ENCODE measurements around the gene GPC3. TPM values are rescaled to one million over a fixed set of nuclear protein-coding genes. Genes with fewer than 3 reads are reported as not detected.

The GPC3 gene
- total and polyA plus RNA-seq, 5 donors from 2014 or later = 0.34 to 0.93 (median 0.44) TPM; not detected in 2

DNA sequence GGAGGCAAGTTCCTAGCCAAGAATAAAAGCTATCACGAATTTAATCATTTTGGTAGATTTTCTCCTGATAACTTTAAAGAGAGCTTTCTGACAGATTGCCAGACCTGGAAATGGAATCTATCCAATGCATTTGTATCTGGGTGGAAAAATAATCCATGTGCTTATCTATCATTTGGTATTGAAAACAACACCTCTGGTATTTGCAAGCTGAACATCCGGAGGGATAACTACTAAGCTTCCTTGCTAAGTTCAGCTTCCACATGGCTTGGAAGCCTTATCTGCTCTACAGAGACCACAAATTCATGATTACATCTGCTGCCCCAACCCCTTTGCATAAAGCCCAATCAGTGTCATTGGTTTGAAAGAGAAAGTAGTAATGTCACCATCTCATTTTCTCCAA is 230.7 kb downstream of the GPC3 start:
- no peaks in the 10 kb centered on the region for H3K36me3 Mint-ChIP-seq
- ATAC-seq (ENCODE audit: low read depth in 2 of 2) = no peak

DNA sequence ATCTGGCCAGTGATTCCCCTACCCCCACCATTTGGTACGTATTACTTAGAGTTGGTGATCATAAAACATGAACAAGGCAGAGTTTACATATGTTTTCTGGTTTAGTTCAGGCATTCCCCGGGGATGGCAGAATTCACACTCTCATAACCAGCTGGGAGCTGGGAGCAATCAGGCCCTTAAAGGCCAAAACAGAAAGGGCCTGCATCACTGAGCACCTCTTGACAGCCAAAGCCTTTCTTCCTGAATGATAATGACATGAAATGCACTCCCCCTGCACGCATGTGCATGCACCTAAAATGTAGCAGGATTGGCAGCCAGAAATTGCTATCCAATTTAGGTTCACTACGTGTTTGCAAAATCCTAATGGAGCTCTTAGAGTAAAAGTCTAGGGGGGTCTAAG is 235.4 kb downstream of the GPC3 start:
- no peaks in the 10 kb centered on the region for H3K27me3 ChIP-seq (ENCODE audit: control insufficient read depth, insufficient read depth, low read length)
- no peaks in the 10 kb centered on the region for H3K36me3 ChIP-seq (ENCODE audit: control insufficient read depth, insufficient read depth, low read length)
- Mint-ChIP-seq H3K36me3 (no peaks in the 10 kb centered on the region), H3K4me1 (peaks cover 0 to 7% (median 2%) of the 10 kb centered on the region in 4 donors), H3K27me3 (no peaks in the 10 kb centered on the region), H3K4me3 (no peak overlapping the region), H3K27ac (no peak overlapping the region), H3K9me3 (no peaks in the 10 kb centered on the region)
- DNase-seq (no peak), ATAC-seq (ENCODE audit: low read depth in 2 of 2) (no peak)
- H3K4me1 ChIP-seq (ENCODE audit: control insufficient read depth, insufficient read depth, low read length, poor library complexity, severe bottlenecking) = no peaks in the 10 kb centered on the region
- H3K9me3 ChIP-seq (ENCODE audit: control insufficient read depth in 2 of 2, low read length in 2 of 2) = no peaks in the 10 kb centered on the region
- H3K27ac ChIP-seq (ENCODE audit: insufficient read depth, low read length, poor library complexity, severe bottlenecking) = no peak overlapping the region
- no peak overlapping the region for H3K4me3 ChIP-seq (ENCODE audit: low read depth, low read length)

More for the DNA sequence above, 230.7 kb downstream of the GPC3 start:
- no peaks in the 10 kb centered on the region for H3K9me3 Mint-ChIP-seq
- H3K4me1 ChIP-seq (ENCODE audit: control insufficient read depth, insufficient read depth, low read length, poor library complexity, severe bottlenecking) = no peaks in the 10 kb centered on the region
- H3K27me3 Mint-ChIP-seq = no peaks in the 10 kb centered on the region
- H3K4me3 Mint-ChIP-seq = no peak overlapping the region
- H3K27me3 ChIP-seq (ENCODE audit: control insufficient read depth, insufficient read depth, low read length) = no peaks in the 10 kb centered on the region
- no peak overlapping the region for H3K27ac ChIP-seq (ENCODE audit: insufficient read depth, low read length, poor library complexity, severe bottlenecking)
- DNase-seq = no peak
- no peak overlapping the region for H3K4me3 ChIP-seq (ENCODE audit: low read depth, low read length)
- no peaks in the 10 kb centered on the region for H3K36me3 ChIP-seq (ENCODE audit: control insufficient read depth, insufficient read depth, low read length)
- H3K27ac Mint-ChIP-seq = no peak overlapping the region
- no peaks in the 10 kb centered on the region for H3K4me1 Mint-ChIP-seq
- no peaks in the 10 kb centered on the region for H3K9me3 ChIP-seq (ENCODE audit: control insufficient read depth in 2 of 2, low read length in 2 of 2)

DNA sequence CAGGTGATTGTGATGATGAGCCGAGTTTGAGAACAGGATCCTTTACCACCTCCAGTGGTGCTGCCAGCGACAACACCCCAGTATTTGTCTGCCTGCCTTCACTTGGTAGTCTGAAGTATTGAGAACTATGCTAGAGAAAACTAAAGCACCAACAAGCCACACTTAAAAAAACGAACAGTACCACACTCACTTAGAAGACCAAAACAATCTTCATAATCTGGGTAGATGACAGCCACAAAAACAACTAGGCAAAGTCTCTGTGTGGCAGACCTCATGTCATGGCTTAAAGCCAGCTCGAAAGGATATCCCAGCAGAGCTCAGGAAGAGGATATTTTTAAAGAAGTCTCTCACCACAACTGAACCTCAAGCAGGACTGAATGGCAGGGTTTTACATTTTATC is 236.0 kb downstream of the GPC3 start:
- DNase-seq (peak in 2 of 3 donors; percentile 1 to 2), ATAC-seq (ENCODE audit: low read depth in 2 of 2) (no peak)
- Mint-ChIP-seq H3K9me3 (no peaks in the 10 kb centered on the region), H3K4me1 (peaks cover 0 to 7% (median 2%) of the 10 kb centered on the region in 4 donors), H3K27me3 (no peaks in the 10 kb centered on the region), H3K36me3 (no peaks in the 10 kb centered on the region), H3K4me3 (peak overlapping the region in 1 of 4 donors; percentile 22), H3K27ac (peak overlapping the region in 2 of 3 donors; percentile 23 to 68)
- H3K4me3 ChIP-seq (ENCODE audit: low read depth, low read length) = no peak overlapping the region
- H3K4me1 ChIP-seq (ENCODE audit: control insufficient read depth, insufficient read depth, low read length, poor library complexity, severe bottlenecking) = no peaks in the 10 kb centered on the region
- no peak overlapping the region for H3K27ac ChIP-seq (ENCODE audit: insufficient read depth, low read length, poor library complexity, severe bottlenecking)
- no peaks in the 10 kb centered on the region for H3K36me3 ChIP-seq (ENCODE audit: control insufficient read depth, insufficient read depth, low read length)
- no peaks in the 10 kb centered on the region for H3K9me3 ChIP-seq (ENCODE audit: control insufficient read depth in 2 of 2, low read length in 2 of 2)
- no peaks in the 10 kb centered on the region for H3K27me3 ChIP-seq (ENCODE audit: control insufficient read depth, insufficient read depth, low read length)

DNA sequence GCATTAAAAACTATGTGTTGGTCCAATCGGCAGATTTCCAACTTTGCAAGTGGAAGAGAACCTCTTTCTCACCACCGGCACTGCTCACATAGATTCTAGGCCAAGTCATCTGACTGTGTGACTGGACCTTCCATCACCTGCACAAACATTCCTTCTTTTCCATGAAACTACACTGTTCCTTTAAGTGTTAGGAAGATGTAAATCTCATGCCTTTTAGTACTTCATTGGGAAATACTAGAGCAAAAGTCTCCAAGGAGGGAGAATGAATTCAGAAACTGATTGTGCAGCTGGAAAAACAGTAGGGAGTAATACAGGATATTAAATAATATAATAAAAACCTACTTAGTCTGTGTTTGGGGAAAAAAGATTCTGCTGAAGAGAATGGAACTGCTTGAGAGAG is 238.2 kb downstream of the GPC3 start:
- Histone ChIP-seq H3K27ac (ENCODE audit: insufficient read depth, low read length, poor library complexity, severe bottlenecking) (no peak overlapping the region), H3K36me3 (ENCODE audit: control insufficient read depth, insufficient read depth, low read length) (no peaks in the 10 kb centered on the region), H3K4me3 (ENCODE audit: low read depth, low read length) (no peak overlapping the region), H3K4me1 (ENCODE audit: control insufficient read depth, insufficient read depth, low read length, poor library complexity, severe bottlenecking) (no peaks in the 10 kb centered on the region), H3K27me3 (ENCODE audit: control insufficient read depth, insufficient read depth, low read length) (no peaks in the 10 kb centered on the region), H3K9me3 (ENCODE audit: control insufficient read depth in 2 of 2, low read length in 2 of 2) (no peaks in the 10 kb centered on the region)
- Mint-ChIP-seq H3K9me3 (no peaks in the 10 kb centered on the region), H3K27me3 (no peaks in the 10 kb centered on the region), H3K36me3 (no peaks in the 10 kb centered on the region), H3K27ac (no peak overlapping the region), H3K4me1 (peaks cover 0 to 12% (median 4%) of the 10 kb centered on the region in 4 donors), H3K4me3 (no peak overlapping the region)
- no peak for DNase-seq
- ATAC-seq (ENCODE audit: low read depth in 2 of 2) = no peak

DNA sequence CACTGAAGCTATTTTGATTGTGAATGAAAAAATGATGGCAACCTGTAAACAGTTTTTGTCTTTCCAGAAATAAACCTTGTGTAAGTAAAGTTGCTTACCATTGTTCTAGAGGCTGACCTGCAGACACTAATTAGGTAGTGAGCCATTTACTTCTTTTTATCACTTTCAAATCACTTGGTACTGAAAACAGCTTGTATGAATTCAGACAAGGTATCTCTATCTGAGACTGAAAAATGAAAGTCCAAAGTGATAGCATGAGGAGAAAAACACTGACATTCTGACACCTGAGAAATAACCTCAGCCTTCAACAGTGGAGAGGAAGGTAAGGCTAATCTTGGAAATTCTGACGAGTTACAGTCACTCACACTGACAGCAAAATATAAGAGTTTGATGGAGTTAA is 238.8 kb downstream of the GPC3 start:
- no peaks in the 10 kb centered on the region for H3K36me3 Mint-ChIP-seq
- H3K4me3 Mint-ChIP-seq = no peak overlapping the region
- no peaks in the 10 kb centered on the region for H3K4me1 ChIP-seq (ENCODE audit: control insufficient read depth, insufficient read depth, low read length, poor library complexity, severe bottlenecking)
- DNase-seq (no peak), ATAC-seq (ENCODE audit: low read depth in 2 of 2) (no peak)
- H3K9me3 Mint-ChIP-seq = peaks cover 0 to 1% (median 0%) of the 10 kb centered on the region in 7 donors
- no peak overlapping the region for H3K27ac ChIP-seq (ENCODE audit: insufficient read depth, low read length, poor library complexity, severe bottlenecking)
- H3K36me3 ChIP-seq (ENCODE audit: control insufficient read depth, insufficient read depth, low read length) = no peaks in the 10 kb centered on the region
- peaks cover 0 to 12% (median 4%) of the 10 kb centered on the region in 4 donors for H3K4me1 Mint-ChIP-seq
- H3K27me3 Mint-ChIP-seq = no peaks in the 10 kb centered on the region
- no peak overlapping the region for H3K4me3 ChIP-seq (ENCODE audit: low read depth, low read length)
- H3K27me3 ChIP-seq (ENCODE audit: control insufficient read depth, insufficient read depth, low read length) = no peaks in the 10 kb centered on the region
- H3K27ac Mint-ChIP-seq = no peak overlapping the region
- H3K9me3 ChIP-seq (ENCODE audit: control insufficient read depth in 2 of 2, low read length in 2 of 2) = no peaks in the 10 kb centered on the region

DNA sequence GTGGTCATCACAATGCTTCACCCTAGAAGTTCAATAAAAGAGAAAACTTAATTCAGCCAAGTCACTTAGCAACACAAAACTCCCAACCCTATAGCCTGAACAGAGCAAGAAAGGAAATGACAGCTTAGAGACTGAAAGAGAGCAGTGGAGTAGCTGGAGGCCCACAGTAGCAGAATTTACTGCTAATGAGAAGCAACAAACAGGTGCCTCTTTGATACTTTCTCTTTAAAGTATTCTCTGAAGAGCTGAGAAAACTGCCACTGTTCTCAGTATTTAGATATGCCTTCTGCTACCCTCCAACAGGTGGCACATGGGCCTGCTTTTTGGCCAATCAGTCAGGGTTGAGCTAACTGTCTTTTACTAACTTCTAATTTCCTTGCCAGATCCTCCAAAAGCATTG is 240.0 kb downstream of the GPC3 start:
- no peak overlapping the region for H3K27ac ChIP-seq (ENCODE audit: insufficient read depth, low read length, poor library complexity, severe bottlenecking)
- H3K36me3 ChIP-seq (ENCODE audit: control insufficient read depth, insufficient read depth, low read length) = no peaks in the 10 kb centered on the region
- Mint-ChIP-seq H3K4me3 (no peak overlapping the region), H3K27ac (no peak overlapping the region), H3K4me1 (peaks cover 0 to 12% (median 4%) of the 10 kb centered on the region in 4 donors), H3K36me3 (no peaks in the 10 kb centered on the region), H3K27me3 (no peaks in the 10 kb centered on the region), H3K9me3 (peaks cover 0 to 1% (median 0%) of the 10 kb centered on the region in 7 donors)
- H3K4me1 ChIP-seq (ENCODE audit: control insufficient read depth, insufficient read depth, low read length, poor library complexity, severe bottlenecking) = no peaks in the 10 kb centered on the region
- DNase-seq (peak in 2 of 3 donors; percentile 14 to 50), ATAC-seq (ENCODE audit: low read depth in 2 of 2) (peak in 1 of 2 donors; percentile 28)
- no peaks in the 10 kb centered on the region for H3K9me3 ChIP-seq (ENCODE audit: control insufficient read depth in 2 of 2, low read length in 2 of 2)
- no peaks in the 10 kb centered on the region for H3K27me3 ChIP-seq (ENCODE audit: control insufficient read depth, insufficient read depth, low read length)
- no peak overlapping the region for H3K4me3 ChIP-seq (ENCODE audit: low read depth, low read length)

DNA sequence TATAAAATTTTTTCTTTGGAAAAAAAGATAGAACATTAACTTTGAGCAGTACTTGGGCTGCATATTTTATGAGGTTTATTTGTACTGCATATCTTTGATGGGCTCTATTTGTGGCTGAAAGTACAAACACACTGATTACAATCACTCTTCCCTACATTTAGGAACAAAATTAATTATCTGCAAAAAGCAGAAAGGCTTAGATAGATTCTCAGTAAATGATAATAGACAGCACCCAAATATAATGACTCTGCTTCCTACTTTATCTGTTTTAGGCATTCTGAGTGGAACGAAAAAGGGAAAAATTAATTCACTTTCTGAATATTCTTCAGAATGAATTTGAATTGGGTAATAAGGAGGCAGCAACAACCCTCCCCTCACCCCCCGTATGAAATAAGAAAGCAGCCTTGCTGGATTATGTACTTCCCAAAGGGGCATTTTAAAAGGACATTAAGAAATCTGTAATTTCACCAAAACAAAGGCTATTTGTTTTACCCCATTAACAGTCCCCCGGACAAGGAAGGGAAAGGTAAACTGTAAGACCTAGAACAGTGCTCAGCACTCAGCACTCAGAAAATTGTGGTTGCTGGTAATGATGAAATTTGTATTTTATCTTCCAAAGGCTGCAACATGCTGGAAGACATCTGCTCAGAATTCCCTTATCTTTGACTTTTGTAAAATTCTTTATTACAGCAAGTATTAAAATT is 242.6 kb downstream of the GPC3 start:
- Histone ChIP-seq H3K27ac (ENCODE audit: insufficient read depth, low read length, poor library complexity, severe bottlenecking) (no peak overlapping the region), H3K27me3 (ENCODE audit: control insufficient read depth, insufficient read depth, low read length) (no peaks in the 10 kb centered on the region), H3K4me3 (ENCODE audit: low read depth, low read length) (no peak overlapping the region), H3K4me1 (ENCODE audit: control insufficient read depth, insufficient read depth, low read length, poor library complexity, severe bottlenecking) (no peaks in the 10 kb centered on the region), H3K9me3 (ENCODE audit: control insufficient read depth in 2 of 2, low read length in 2 of 2) (no peaks in the 10 kb centered on the region), H3K36me3 (ENCODE audit: control insufficient read depth, insufficient read depth, low read length) (no peaks in the 10 kb centered on the region)
- Mint-ChIP-seq H3K27me3 (no peaks in the 10 kb centered on the region), H3K36me3 (no peaks in the 10 kb centered on the region), H3K4me1 (peaks cover 0 to 8% (median 2%) of the 10 kb centered on the region in 4 donors), H3K27ac (no peak overlapping the region), H3K4me3 (peak overlapping the region in 1 of 4 donors; percentile 38), H3K9me3 (peaks cover 0 to 1% (median 0%) of the 10 kb centered on the region in 7 donors)
- ATAC-seq (ENCODE audit: low read depth in 2 of 2) (no peak), DNase-seq (no peak)

DNA sequence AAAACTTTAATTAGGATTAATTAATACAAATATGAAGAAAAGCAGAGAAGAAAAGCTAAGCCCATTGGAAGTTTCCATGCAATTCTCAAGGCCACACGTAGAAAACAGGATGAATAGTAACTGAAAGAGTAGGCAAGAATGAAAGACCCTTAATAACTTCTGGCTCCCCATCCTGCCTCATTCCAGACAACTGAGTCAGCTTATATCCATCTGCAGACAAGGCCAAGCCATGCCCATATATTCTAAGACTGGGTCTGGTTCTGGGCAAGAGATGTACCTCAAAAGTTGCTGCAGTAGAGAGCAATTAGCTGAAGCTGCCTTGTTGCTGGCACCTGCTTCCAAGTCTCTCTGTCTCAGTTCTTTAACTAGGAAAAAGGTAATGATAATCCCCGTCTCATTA is 244.1 kb downstream of the GPC3 start:
- ATAC-seq (ENCODE audit: low read depth in 2 of 2) = no peak
- no peaks in the 10 kb centered on the region for H3K36me3 Mint-ChIP-seq
- no peaks in the 10 kb centered on the region for H3K4me1 ChIP-seq (ENCODE audit: control insufficient read depth, insufficient read depth, low read length, poor library complexity, severe bottlenecking)
- H3K4me1 Mint-ChIP-seq = peaks cover 0 to 8% (median 2%) of the 10 kb centered on the region in 4 donors
- H3K4me3 Mint-ChIP-seq = no peak overlapping the region
- no peak overlapping the region for H3K27ac Mint-ChIP-seq
- no peak overlapping the region for H3K27ac ChIP-seq (ENCODE audit: insufficient read depth, low read length, poor library complexity, severe bottlenecking)
- H3K9me3 ChIP-seq (ENCODE audit: control insufficient read depth in 2 of 2, low read length in 2 of 2) = no peaks in the 10 kb centered on the region
- no peak overlapping the region for H3K4me3 ChIP-seq (ENCODE audit: low read depth, low read length)
- no peaks in the 10 kb centered on the region for H3K27me3 ChIP-seq (ENCODE audit: control insufficient read depth, insufficient read depth, low read length)
- no peaks in the 10 kb centered on the region for H3K36me3 ChIP-seq (ENCODE audit: control insufficient read depth, insufficient read depth, low read length)
- no peaks in the 10 kb centered on the region for H3K27me3 Mint-ChIP-seq
- H3K9me3 Mint-ChIP-seq = peaks cover 0 to 1% (median 0%) of the 10 kb centered on the region in 7 donors
- DNase-seq = no peak
